Measurements from ENCODE around the gene PDGFD. TPM values are rescaled to one million over a fixed set of nuclear protein-coding genes. Genes with fewer than 3 reads are reported as not detected.

PDGFD gene
- total and polyA plus RNA-seq, 9 donors = 42.8 to 134 (median 77.9) TPM

DNA sequence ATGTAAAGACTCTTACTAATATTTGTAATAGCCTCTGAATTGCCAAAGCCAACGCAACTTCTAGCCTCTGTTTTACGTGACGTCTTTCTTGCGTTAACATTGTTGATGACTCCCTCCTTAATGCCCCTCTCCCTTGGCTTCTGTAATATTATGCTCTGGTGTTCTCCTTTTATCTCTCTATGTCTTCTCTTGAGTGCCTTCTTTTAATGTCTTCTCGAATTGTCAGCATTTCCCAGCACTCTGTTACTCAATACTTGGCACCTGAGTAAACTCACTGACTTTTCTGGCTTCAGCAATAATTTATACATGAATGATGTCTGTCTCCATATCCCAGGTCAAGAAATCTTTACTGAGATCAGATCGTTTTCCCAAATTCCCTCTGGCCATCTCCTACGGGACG lies 196.0 kb downstream of the PDGFD start:
- intact Hi-C loops (cut with DNase I) = no loop called here
- 89 to 95% (median 93%) methylated on average over 8 of the region's 8 CpGs for WGBS, 3 donors
- DNase-seq = no peak
- TF ChIP-seq POLR2A (IDR thresholded peaks at IDR 0.05) (no peak), EP300 (IDR thresholded peaks at IDR 0.05) (no peak)
- TF ChIP-seq, protein P1, sequence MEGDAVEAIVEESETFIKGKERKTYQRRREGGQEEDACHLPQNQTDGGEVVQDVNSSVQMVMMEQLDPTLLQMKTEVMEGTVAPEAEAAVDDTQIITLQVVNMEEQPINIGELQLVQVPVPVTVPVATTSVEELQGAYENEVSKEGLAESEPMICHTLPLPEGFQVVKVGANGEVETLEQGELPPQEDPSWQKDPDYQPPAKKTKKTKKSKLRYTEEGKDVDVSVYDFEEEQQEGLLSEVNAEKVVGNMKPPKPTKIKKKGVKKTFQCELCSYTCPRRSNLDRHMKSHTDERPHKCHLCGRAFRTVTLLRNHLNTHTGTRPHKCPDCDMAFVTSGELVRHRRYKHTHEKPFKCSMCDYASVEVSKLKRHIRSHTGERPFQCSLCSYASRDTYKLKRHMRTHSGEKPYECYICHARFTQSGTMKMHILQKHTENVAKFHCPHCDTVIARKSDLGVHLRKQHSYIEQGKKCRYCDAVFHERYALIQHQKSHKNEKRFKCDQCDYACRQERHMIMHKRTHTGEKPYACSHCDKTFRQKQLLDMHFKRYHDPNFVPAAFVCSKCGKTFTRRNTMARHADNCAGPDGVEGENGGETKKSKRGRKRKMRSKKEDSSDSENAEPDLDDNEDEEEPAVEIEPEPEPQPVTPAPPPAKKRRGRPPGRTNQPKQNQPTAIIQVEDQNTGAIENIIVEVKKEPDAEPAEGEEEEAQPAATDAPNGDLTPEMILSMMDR (IDR thresholded peaks at IDR 0.05) = no peak
- no peaks in the 10 kb centered on the region for H3K9me3 ChIP-seq
- H3K36me3 ChIP-seq = no peaks in the 10 kb centered on the region
- H3K4me1 ChIP-seq (ENCODE audit: insufficient read depth) = no peaks in the 10 kb centered on the region
- no peak overlapping the region for H3K4me3 ChIP-seq
- H3K27me3 ChIP-seq = no peaks in the 10 kb centered on the region
- no peak overlapping the region for H3K27ac ChIP-seq

DNA sequence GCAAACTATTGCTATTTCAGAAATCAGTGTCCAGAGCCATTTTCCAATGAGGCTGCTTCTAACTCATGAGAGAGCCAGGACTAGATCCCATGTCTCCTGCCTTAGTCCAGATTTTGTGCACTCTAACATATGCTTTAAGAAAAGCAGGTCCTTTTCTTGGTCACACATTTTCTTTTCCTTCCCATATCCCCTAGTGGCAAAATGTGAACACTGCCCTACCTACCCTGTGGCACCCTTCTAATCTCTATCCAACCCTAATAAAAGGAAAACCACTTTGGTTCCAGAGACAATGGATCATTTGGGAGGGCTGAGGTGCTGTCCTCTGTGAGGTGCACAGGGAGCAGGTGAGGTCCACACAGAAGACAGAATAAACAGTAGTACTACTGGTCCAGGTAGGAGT lies 199.6 kb downstream of the PDGFD start:
- TF ChIP-seq POLR2A (IDR thresholded peaks at IDR 0.05) (no peak), EP300 (IDR thresholded peaks at IDR 0.05) (no peak)
- TF ChIP-seq, protein P1 (IDR thresholded peaks at IDR 0.05) = no peak
- H3K4me3 ChIP-seq = no peak overlapping the region

DNA sequence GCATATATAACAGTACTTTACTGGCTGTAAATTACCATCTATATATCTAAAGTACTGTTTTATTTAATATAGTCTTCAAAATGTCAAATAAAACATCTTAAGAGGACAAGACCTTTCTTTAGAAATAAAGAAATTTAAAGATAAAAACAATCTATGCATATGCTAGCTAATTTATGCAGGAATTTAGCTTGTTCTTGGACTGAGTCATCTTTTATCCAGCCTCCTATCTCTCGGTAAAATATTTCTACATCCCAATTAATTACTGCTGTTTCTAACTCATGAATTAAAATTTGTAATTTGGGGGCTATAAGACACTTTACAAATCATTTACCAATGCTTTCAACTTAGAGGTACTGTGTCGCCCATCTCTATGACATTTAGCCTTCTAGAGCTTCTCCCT lies 200.3 kb downstream of the PDGFD start:
- intact Hi-C loops (cut with DNase I) = no loop called here
- TF ChIP-seq, protein P1 (IDR thresholded peaks at IDR 0.05) = no peak
- Histone ChIP-seq H3K4me1 (ENCODE audit: insufficient read depth) (no peaks in the 10 kb centered on the region), H3K27ac (no peak overlapping the region), H3K9me3 (no peaks in the 10 kb centered on the region), H3K27me3 (no peaks in the 10 kb centered on the region), H3K36me3 (no peaks in the 10 kb centered on the region), H3K4me3 (no peak overlapping the region)
- DNase-seq = no peak
- 73 to 83% (median 78%) methylated on average over 2 of the region's 2 CpGs for WGBS, 3 donors

More for the DNA sequence above, 199.6 kb downstream of the PDGFD start:
- DNase-seq = no peak
- Histone ChIP-seq H3K9me3 (no peaks in the 10 kb centered on the region), H3K27me3 (no peaks in the 10 kb centered on the region), H3K4me1 (ENCODE audit: insufficient read depth) (no peaks in the 10 kb centered on the region), H3K36me3 (no peaks in the 10 kb centered on the region), H3K27ac (no peak overlapping the region)
- intact Hi-C loops (cut with DNase I) = no loop called here

DNA sequence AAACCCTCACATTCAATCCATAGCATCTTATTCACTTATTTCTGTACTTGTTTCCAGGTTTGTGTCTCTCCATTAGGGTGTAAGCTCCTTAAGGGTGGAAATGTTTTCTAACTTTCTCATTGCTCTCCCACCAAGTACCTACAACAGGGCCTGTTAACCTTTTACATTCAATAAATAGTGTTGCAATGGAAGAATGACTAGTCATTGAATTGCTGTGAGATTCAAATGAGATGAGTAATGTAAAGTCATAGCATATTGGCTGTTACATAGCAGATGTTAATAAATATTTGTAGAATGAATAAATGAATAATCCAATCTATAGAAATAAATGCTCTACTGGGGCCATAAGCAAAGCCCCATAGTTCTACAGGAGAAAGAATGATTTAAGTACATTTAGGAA lies 202.9 kb downstream of the PDGFD start:
- intact Hi-C loops (cut with DNase I) = no loop called here
- H3K4me3 ChIP-seq = no peak overlapping the region
- no peak overlapping the region for H3K27ac ChIP-seq
- H3K4me1 ChIP-seq (ENCODE audit: insufficient read depth) = no peaks in the 10 kb centered on the region
- H3K9me3 ChIP-seq = no peaks in the 10 kb centered on the region
- H3K36me3 ChIP-seq = no peaks in the 10 kb centered on the region
- no peaks in the 10 kb centered on the region for H3K27me3 ChIP-seq
- DNase-seq = no peak
- TF ChIP-seq, protein P1 (IDR thresholded peaks at IDR 0.05) = no peak
- TF ChIP-seq EP300 (IDR thresholded peaks at IDR 0.05) = no peak
- TF ChIP-seq POLR2A (IDR thresholded peaks at IDR 0.05) = no peak

DNA sequence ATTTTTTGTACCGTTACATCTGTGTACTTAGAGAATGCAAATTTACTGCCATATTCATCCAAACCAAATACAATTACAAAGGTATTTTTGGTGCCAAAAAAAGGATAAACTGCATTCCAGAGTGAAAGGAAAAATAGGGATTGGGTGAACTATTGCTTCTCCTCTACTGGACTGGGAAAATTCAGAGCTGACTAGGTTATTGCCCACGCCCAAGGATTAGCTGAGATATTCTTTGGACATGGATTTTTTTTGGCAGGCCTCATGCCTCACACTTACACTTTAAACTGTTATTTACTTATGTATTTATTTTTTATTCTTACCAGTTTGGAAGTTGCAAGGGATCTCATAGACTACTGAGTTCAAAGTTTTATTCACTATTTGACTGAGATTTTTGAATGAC lies 203.8 kb downstream of the PDGFD start:
- intact Hi-C loops (cut with DNase I) = no loop called here
- TF ChIP-seq POLR2A (IDR thresholded peaks at IDR 0.05) (no peak), EP300 (IDR thresholded peaks at IDR 0.05) (no peak)
- TF ChIP-seq, protein P1 (IDR thresholded peaks at IDR 0.05) = no peak
- 73 to 94% (median 92%) methylated on average over 2 of the region's 2 CpGs for WGBS, 3 donors
- Histone ChIP-seq H3K4me1 (ENCODE audit: insufficient read depth) (no peaks in the 10 kb centered on the region), H3K9me3 (no peaks in the 10 kb centered on the region), H3K27me3 (no peaks in the 10 kb centered on the region), H3K27ac (no peak overlapping the region), H3K4me3 (no peak overlapping the region), H3K36me3 (no peaks in the 10 kb centered on the region)
- no peak for DNase-seq

Data from ovary (tissue), 9 donors.